SK-N-SH (cell line): ENCODE measurements around the gene HIF3A.

Source experiments
- CHD2 ChIP-seq: fragments of 150-350 bp; IDR thresholded peaks from 2 replicates; pipeline ENCODE4 v1.6.1; 2018; ENCODE audit warnings: low read length; ENCODE audit not compliant: partially characterized antibody
- CTCF ChIP-seq: fragments of 200-600 bp; sonication (generic); IDR thresholded peaks from 2 replicates; pipeline ENCODE4 v1.6.1; 2017; ENCODE audit warnings: antibody characterized with exemption, mild to moderate bottlenecking, moderate library complexity
- EP300 ChIP-seq, 2 experiments: IDR thresholded peaks; 2 replicates each; pipeline versions ENCODE4 v1.4.0 to v1.6.1; 2012; ENCODE audit warnings: borderline replicate concordance in 1 of 2, low read depth in 1 of 2, low read length in 1 of 2
- EZH2phosphoT487 ChIP-seq: fragments of 200-600 bp; sonication (generic); IDR thresholded peaks from 2 replicates; pipeline ENCODE4 v1.6.1; 2017; ENCODE audit warnings: low read depth, mixed run types, mild to moderate bottlenecking, antibody characterized with exemption, moderate library complexity, borderline replicate concordance
- IRF3 ChIP-seq: fragments of 150-350 bp; IDR thresholded peaks from 2 replicates; pipeline ENCODE4 v1.6.1; 2016; ENCODE audit warnings: mild to moderate bottlenecking, low read depth, low read length
- JUND ChIP-seq: IDR thresholded peaks from 2 replicates; pipeline ENCODE4 v1.4.0; 2012
- MAX ChIP-seq: IDR thresholded peaks from 2 replicates; pipeline ENCODE4 v1.4.0; 2012; ENCODE audit warnings: low read depth
- MXI1 ChIP-seq: IDR thresholded peaks from 2 replicates; pipeline ENCODE4 v1.6.1; 2012; ENCODE audit warnings: mild to moderate bottlenecking, low read depth, low read length, improper control_type of control experiment
- POLR2AphosphoS5 ChIP-seq: IDR thresholded peaks from 2 replicates; pipeline ENCODE4 v1.6.1; 2012; ENCODE audit warnings: low read depth, low read length
- RAD21 ChIP-seq: IDR thresholded peaks from 2 replicates; pipeline ENCODE4 v1.6.1; 2012; ENCODE audit warnings: mild to moderate bottlenecking, low read length
- REST ChIP-seq: IDR thresholded peaks from 2 replicates; pipeline ENCODE4 v1.6.1; 2012; ENCODE audit warnings: mild to moderate bottlenecking, low read depth, low read length, moderate library complexity
- SIN3A ChIP-seq: IDR thresholded peaks from 2 replicates; pipeline ENCODE4 v1.6.1; 2012; ENCODE audit warnings: low read depth, mild to moderate bottlenecking, low read length, moderate library complexity, borderline replicate concordance
- TEAD4 ChIP-seq: IDR thresholded peaks from 2 replicates; pipeline ENCODE4 v1.4.0; 2012; ENCODE audit warnings: mild to moderate bottlenecking, borderline replicate concordance; ENCODE audit not compliant: insufficient read depth
- YY1 ChIP-seq: IDR thresholded peaks from 2 replicates; pipeline ENCODE4 v1.4.0; 2012; ENCODE audit warnings: low read depth, mild to moderate bottlenecking

- no peak for TF ChIP-seq TEAD4
- no peak for TF ChIP-seq CTCF
- TF ChIP-seq SIN3A = no peak
- no peak for TF ChIP-seq MAX
- TF ChIP-seq REST = no peak
- TF ChIP-seq EZH2phosphoT487 = no peak
- TF ChIP-seq POLR2AphosphoS5 = no peak
- no peak for TF ChIP-seq MXI1
- no peak for TF ChIP-seq RAD21
- TF ChIP-seq CHD2 = no peak
- TF ChIP-seq YY1 = no peak
- TF ChIP-seq EP300 (IDR thresholded peaks at IDR 0.05; ENCODE audit: borderline replicate concordance in 1 of 2, low read depth in 1 of 2, low read length in 1 of 2) = no peak
- no peak for TF ChIP-seq JUND
- no peak for TF ChIP-seq IRF3
Observed at GRCh38 chr19:46383171-46383815, 86.5 kb downstream of the HIF3A start.
